HepG2 (cell line): ENCODE results near the gene KATNB1. TPM values are rescaled to one million over a fixed set of nuclear protein-coding genes. Genes with fewer than 3 reads are reported as not detected.

Source experiments
- ADNP ChIP-seq: sonication (generic); formaldehyde crosslinking; IDR thresholded peaks from 2 replicates; pipeline ENCODE4 v1.4.0; 2020; ENCODE audit warnings: missing genetic modification reagents
- CAMTA2 ChIP-seq: sonication (generic); formaldehyde crosslinking; IDR thresholded peaks from 2 replicates; pipeline ENCODE4 v1.4.0; 2020; ENCODE audit warnings: mild to moderate bottlenecking, missing genetic modification reagents, borderline replicate concordance
- FOSL1 ChIP-seq: sonication (generic); formaldehyde crosslinking; IDR thresholded peaks from 2 replicates; pipeline ENCODE4 v1.9.0; 2021; ENCODE audit warnings: missing genetic modification reagents, borderline replicate concordance
- GABPB1 ChIP-seq: IDR thresholded peaks from 2 replicates; pipeline ENCODE4 v1.6.1; 2016; ENCODE audit warnings: mild to moderate bottlenecking, missing genetic modification reagents, moderate library complexity, missing compliant biosample characterization
- KMT2A ChIP-seq: sonication (generic); formaldehyde crosslinking; IDR thresholded peaks from 2 replicates; pipeline ENCODE4 v1.4.0; 2020; ENCODE audit warnings: missing genetic modification reagents
- NFKB2 ChIP-seq: sonication (generic); formaldehyde crosslinking; IDR thresholded peaks from 2 replicates; pipeline ENCODE4 v1.4.0; 2020; ENCODE audit warnings: missing genetic modification reagents, borderline replicate concordance
- NR2C2 ChIP-seq: sonication (generic); formaldehyde crosslinking; IDR thresholded peaks from 2 replicates; pipeline ENCODE4 v1.4.0; 2020; ENCODE audit warnings: missing genetic modification reagents, mild to moderate bottlenecking, moderate library complexity, borderline replicate concordance
- TARDBP ChIP-seq: sonication (generic); formaldehyde crosslinking; IDR thresholded peaks from 2 replicates; pipeline ENCODE4 v1.8.0; 2022; ENCODE audit warnings: mild to moderate bottlenecking, missing genetic modification reagents
- ZBTB49 ChIP-seq: sonication (generic); formaldehyde crosslinking; IDR thresholded peaks from 2 replicates; pipeline ENCODE4 v1.4.0; 2020; ENCODE audit warnings: missing genetic modification reagents, borderline replicate concordance
- ZNF160 ChIP-seq: sonication (generic); formaldehyde crosslinking; IDR thresholded peaks from 2 replicates; pipeline ENCODE4 v1.8.0; 2022; ENCODE audit warnings: mild to moderate bottlenecking, inconsistent platforms, missing genetic modification reagents
- ZNF616 ChIP-seq: sonication (generic); formaldehyde crosslinking; IDR thresholded peaks from 2 replicates; pipeline ENCODE4 v1.5.0; 2020; ENCODE audit warnings: low read depth, mild to moderate bottlenecking, missing genetic modification reagents
- ZNF687 ChIP-seq: sonication (generic); formaldehyde crosslinking; IDR thresholded peaks from 2 replicates; pipeline ENCODE4 v1.5.1; 2020; ENCODE audit warnings: mild to moderate bottlenecking, missing genetic modification reagents, moderate library complexity
- polyA plus RNA-seq, 8 experiments: library from polyadenylated mRNA; depleted of rRNA in 3 of 8; stranded (reverse) in 7 of 8; unstranded in 1 of 8; fragments of >200 nt; fragmentation: Illumina TruSeq in 4 of 8; extraction: Trizol in 4 of 8; gene quantifications; 2 replicates each; pipeline versions ENCODE4 v1.2.1 to v1.2.3, GENCODE V29; 2011 to 2016; ENCODE audit warnings: low read depth in 4 of 8, missing spikeins in 1 of 8, mixed read lengths in 1 of 8; ENCODE audit not compliant: insufficient read depth in 1 of 8
- total RNA-seq, 5 experiments: library from RNA; depleted of rRNA; stranded (reverse); fragments of >200 nt; fragmentation: Illumina TruSeq; extraction: Trizol; gene quantifications; 2 replicates each; pipeline ENCODE4 v1.2.3, GENCODE V29; 2016; ENCODE audit warnings: low read depth in 1 of 5

The KATNB1 gene
- total and polyA plus RNA-seq, 2 of the 13 experiments (the other 11 are each of a cell fraction or from before 2014, with no cell fraction given): 31.5 to 43.5 TPM

- TF ChIP-seq CAMTA2 (CRISPR knock-in tag) (no peak), NFKB2 (CRISPR knock-in tag) (peak; percentile 37; the same call in 1 of the 2 replicates), ZBTB49 (CRISPR knock-in tag) (no peak), ZNF616 (CRISPR knock-in tag) (no peak), FOSL1 (no peak), ADNP (CRISPR knock-in tag) (0 out of 2 replicates have a peak, but pooled peaks have one; percentile 67), ZNF160 (CRISPR knock-in tag) (no peak), GABPB1 (CRISPR knock-in tag) (0 out of 2 replicates have a peak, but pooled peaks have one; percentile 15), NR2C2 (CRISPR knock-in tag) (no peak), KMT2A (no peak), TARDBP (CRISPR knock-in tag) (no peak), ZNF687 (CRISPR knock-in tag) (peak; percentile 53)
Observed at GRCh38 chr16:57703416-57704010, 32.1 kb upstream of the KATNB1 start (continued).
